SK-N-SH treated with all-trans-retinoic acid at 6 μM for 48 hours (cell line): ENCODE results near the gene COPS9.

Experiments
- ESRRG ChIP-seq: fragments of 250-450 bp; sonication (Bioruptor Pico); IDR thresholded peaks from 2 replicates; pipeline ENCODE4 v1.6.1; 2021; ENCODE audit warnings: mild to moderate bottlenecking
- GLIS3 ChIP-seq: fragments of 250-450 bp; sonication (Bioruptor Pico); IDR thresholded peaks from 2 replicates; pipeline ENCODE4 v1.5.0; 2020; ENCODE audit warnings: mild to moderate bottlenecking, moderate library complexity
- PPARA ChIP-seq: fragments of 250-450 bp; sonication (Bioruptor Pico); IDR thresholded peaks from 2 replicates; pipeline ENCODE4 v1.5.0; 2020; ENCODE audit warnings: mild to moderate bottlenecking, borderline replicate concordance
- RARB ChIP-seq: fragments of 250-450 bp; sonication (Bioruptor Pico); IDR thresholded peaks from 2 replicates; pipeline ENCODE4 v1.8.0; 2021; ENCODE audit warnings: mild to moderate bottlenecking, moderate library complexity
- ZFP30 ChIP-seq: fragments of 450-650 bp; formaldehyde crosslinking; IDR thresholded peaks from 2 replicates; pipeline ENCODE4 v1.5.0; 2022; ENCODE audit warnings: mild to moderate bottlenecking, moderate library complexity
- ZNF565 ChIP-seq: fragments of 450-650 bp; formaldehyde crosslinking; conservative IDR thresholded peaks from 2 replicates; pipeline ENCODE4 v1.5.0; 2020; ENCODE audit warnings: low read depth, mild to moderate bottlenecking, moderate library complexity
- ZNF8 ChIP-seq: fragments of 450-650 bp; formaldehyde crosslinking; IDR thresholded peaks from 2 replicates; pipeline ENCODE4 v1.5.0; 2020; ENCODE audit warnings: mild to moderate bottlenecking, moderate library complexity
- TF ChIP-seq, protein P1 (sequence below): fragments of 250-450 bp; sonication (Bioruptor Pico); IDR thresholded peaks from 2 replicates; pipeline ENCODE4 v1.5.0; 2020; ENCODE audit warnings: mild to moderate bottlenecking, moderate library complexity
- TF ChIP-seq, protein P2 (sequence below): fragments of 250-450 bp; sonication (Bioruptor Pico); IDR thresholded peaks from 2 replicates; pipeline ENCODE4 v1.5.1; 2020; ENCODE audit warnings: low read depth, mild to moderate bottlenecking, moderate library complexity
- TF ChIP-seq, protein P3 (sequence below): fragments of 250-450 bp; sonication (Bioruptor Pico); IDR thresholded peaks from 2 replicates; pipeline ENCODE4 v1.8.0; 2020; ENCODE audit warnings: mild to moderate bottlenecking, moderate library complexity, borderline replicate concordance

DNA sequence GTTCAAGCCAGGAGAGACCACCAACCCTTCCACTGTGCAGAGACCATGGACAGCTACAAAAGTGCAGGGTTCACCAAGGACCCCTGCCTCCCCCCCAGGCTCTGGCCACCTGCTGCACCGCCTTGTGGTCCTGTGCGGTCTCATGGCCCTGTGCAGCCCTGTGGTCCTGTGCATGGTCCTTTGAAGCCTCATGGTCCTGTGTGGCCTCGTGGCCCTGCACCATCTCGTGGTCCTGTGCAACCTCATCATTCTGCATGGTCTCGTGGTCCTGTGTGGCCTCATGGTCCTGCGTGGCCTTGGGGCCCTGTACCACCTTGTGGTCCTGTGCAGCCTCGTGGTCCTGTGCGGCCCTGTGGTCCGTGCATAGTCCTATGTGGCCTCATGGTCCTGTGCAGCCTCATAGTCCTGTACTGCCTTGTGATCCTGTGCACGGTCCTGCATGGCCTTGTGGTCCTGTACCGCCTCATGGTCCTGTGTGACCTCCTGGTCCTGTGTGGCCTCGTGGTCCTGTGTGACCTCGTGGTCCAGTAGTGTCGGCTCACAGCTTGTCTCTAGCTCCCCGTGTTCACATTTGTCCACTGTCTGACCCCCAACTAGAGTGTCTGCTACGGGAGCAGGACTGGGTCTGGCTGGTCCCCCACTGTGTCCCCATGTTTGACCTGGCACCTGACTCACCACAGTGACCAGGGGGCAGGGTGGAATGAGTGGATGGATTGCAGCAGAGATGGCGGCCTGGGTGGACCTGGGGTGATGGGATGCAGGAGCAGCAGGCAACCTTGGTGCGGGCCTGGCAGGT is 24.4 kb upstream of the COPS9 start:
- no peak for TF ChIP-seq ZNF8 (CRISPR knock-in tag)
- TF ChIP-seq, protein P1, sequence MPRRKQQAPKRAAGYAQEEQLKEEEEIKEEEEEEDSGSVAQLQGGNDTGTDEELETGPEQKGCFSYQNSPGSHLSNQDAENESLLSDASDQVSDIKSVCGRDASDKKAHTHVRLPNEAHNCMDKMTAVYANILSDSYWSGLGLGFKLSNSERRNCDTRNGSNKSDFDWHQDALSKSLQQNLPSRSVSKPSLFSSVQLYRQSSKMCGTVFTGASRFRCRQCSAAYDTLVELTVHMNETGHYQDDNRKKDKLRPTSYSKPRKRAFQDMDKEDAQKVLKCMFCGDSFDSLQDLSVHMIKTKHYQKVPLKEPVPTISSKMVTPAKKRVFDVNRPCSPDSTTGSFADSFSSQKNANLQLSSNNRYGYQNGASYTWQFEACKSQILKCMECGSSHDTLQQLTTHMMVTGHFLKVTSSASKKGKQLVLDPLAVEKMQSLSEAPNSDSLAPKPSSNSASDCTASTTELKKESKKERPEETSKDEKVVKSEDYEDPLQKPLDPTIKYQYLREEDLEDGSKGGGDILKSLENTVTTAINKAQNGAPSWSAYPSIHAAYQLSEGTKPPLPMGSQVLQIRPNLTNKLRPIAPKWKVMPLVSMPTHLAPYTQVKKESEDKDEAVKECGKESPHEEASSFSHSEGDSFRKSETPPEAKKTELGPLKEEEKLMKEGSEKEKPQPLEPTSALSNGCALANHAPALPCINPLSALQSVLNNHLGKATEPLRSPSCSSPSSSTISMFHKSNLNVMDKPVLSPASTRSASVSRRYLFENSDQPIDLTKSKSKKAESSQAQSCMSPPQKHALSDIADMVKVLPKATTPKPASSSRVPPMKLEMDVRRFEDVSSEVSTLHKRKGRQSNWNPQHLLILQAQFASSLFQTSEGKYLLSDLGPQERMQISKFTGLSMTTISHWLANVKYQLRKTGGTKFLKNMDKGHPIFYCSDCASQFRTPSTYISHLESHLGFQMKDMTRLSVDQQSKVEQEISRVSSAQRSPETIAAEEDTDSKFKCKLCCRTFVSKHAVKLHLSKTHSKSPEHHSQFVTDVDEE (CRISPR knock-in tag): no peak
- TF ChIP-seq GLIS3 (CRISPR knock-in tag): no peak
- TF ChIP-seq PPARA (CRISPR knock-in tag): no peak
- TF ChIP-seq, protein P2, sequence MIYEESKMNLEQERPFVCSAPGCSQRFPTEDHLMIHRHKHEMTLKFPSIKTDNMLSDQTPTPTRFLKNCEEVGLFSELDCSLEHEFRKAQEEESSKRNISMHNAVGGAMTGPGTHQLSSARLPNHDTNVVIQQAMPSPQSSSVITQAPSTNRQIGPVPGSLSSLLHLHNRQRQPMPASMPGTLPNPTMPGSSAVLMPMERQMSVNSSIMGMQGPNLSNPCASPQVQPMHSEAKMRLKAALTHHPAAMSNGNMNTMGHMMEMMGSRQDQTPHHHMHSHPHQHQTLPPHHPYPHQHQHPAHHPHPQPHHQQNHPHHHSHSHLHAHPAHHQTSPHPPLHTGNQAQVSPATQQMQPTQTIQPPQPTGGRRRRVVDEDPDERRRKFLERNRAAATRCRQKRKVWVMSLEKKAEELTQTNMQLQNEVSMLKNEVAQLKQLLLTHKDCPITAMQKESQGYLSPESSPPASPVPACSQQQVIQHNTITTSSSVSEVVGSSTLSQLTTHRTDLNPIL (CRISPR knock-in tag): no peak
- TF ChIP-seq ZNF565 (CRISPR knock-in tag): no peak
- no peak for TF ChIP-seq RARB
- no peak for TF ChIP-seq ESRRG
- no peak for TF ChIP-seq ZFP30 (CRISPR knock-in tag)
- TF ChIP-seq, protein P3, sequence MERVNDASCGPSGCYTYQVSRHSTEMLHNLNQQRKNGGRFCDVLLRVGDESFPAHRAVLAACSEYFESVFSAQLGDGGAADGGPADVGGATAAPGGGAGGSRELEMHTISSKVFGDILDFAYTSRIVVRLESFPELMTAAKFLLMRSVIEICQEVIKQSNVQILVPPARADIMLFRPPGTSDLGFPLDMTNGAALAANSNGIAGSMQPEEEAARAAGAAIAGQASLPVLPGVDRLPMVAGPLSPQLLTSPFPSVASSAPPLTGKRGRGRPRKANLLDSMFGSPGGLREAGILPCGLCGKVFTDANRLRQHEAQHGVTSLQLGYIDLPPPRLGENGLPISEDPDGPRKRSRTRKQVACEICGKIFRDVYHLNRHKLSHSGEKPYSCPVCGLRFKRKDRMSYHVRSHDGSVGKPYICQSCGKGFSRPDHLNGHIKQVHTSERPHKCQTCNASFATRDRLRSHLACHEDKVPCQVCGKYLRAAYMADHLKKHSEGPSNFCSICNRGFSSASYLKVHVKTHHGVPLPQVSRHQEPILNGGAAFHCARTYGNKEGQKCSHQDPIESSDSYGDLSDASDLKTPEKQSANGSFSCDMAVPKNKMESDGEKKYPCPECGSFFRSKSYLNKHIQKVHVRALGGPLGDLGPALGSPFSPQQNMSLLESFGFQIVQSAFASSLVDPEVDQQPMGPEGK (CRISPR knock-in tag): no peak
